Left lung (tissue), 10 donors: ENCODE results near the gene MYOZ3. TPM values are rescaled to one million over a fixed set of nuclear protein-coding genes. Genes with fewer than 3 reads are reported as not detected.

Experiments used
- ATAC-seq: fragments of 200-7000 bp; cut with Tn5 transposase; one replicate; pipeline ENCODE4 v1.9.1; 2020; ENCODE audit warnings: moderate library complexity
- DNase-seq, 4 donors: peaks; one replicate each; pipeline ENCODE4 v3.0.0-alpha.2; 2013 to 2020
- H3K27ac ChIP-seq, 2 donors: fragments of 200-600 bp; sonication (generic) in 1 of 2; one replicate each; pipeline versions ENCODE4 v1.5.0 to v1.8.0; 2020 to 2021
- H3K27me3 ChIP-seq, 2 donors: fragments of 200-600 bp; sonication (generic) in 1 of 2; one replicate each; pipeline versions ENCODE4 v1.5.0 to v1.8.0; 2020 to 2021
- H3K36me3 ChIP-seq, 2 donors: fragments of 200-600 bp; sonication (generic) in 1 of 2; one replicate each; pipeline versions ENCODE4 v1.5.0 to v1.8.0; 2020 to 2021
- H3K4me1 ChIP-seq, 2 donors: fragments of 200-600 bp; one replicate each; pipeline ENCODE4 v1.8.0; 2021
- H3K4me3 ChIP-seq, 2 donors: fragments of 200-600 bp; sonication (generic) in 1 of 2; one replicate each; pipeline versions ENCODE4 v1.5.0 to v1.8.0; 2020 to 2021; ENCODE audit warnings: mild to moderate bottlenecking in 1 of 2
- H3K9me3 ChIP-seq, 2 donors: fragments of 200-600 bp; sonication (generic) in 1 of 2; one replicate each; pipeline versions ENCODE4 v1.5.0 to v1.8.0; 2020 to 2021
- CTCF ChIP-seq, 2 donors: fragments of 200-600 bp; sonication (generic) in 1 of 2; IDR thresholded peaks; one replicate each; pipeline versions ENCODE4 v1.5.0 to v1.8.0; 2021; ENCODE audit warnings: antibody characterized with exemption in 2 of 2
- intact Hi-C, 2 donors: fragments of 100-400 bp; cut with DNase I; formaldehyde crosslinking; loops; one replicate each; pipeline versions ENCODE4 v1.11.2 to v1.14.2; 2022
- polyA plus RNA-seq, 6 donors: library from polyadenylated mRNA; unstranded; fragments of 120-200 nt; gene quantifications; one replicate each; pipeline ENCODE4 v1.2.1, GENCODE V29; 2013; ENCODE audit not compliant: insufficient read length in 6 of 6
- total RNA-seq, 2 donors: library from RNA; stranded (reverse); fragmentation: NEBNext Ultra II Directional; extraction: Animal tissue kit (Norgen Biotek cat#: 25700); gene quantifications; one replicate each; pipeline ENCODE4 v1.2.1, GENCODE V29; 2021
- donor health status: DM: no; HTN: yes; CAD: no.
- donor health status: DM: no; HTN: no; CAD: no.

MYOZ3 gene
- total and polyA plus RNA-seq, 8 donors = 0.79 to 13.1 (median 11.2) TPM

DNA sequence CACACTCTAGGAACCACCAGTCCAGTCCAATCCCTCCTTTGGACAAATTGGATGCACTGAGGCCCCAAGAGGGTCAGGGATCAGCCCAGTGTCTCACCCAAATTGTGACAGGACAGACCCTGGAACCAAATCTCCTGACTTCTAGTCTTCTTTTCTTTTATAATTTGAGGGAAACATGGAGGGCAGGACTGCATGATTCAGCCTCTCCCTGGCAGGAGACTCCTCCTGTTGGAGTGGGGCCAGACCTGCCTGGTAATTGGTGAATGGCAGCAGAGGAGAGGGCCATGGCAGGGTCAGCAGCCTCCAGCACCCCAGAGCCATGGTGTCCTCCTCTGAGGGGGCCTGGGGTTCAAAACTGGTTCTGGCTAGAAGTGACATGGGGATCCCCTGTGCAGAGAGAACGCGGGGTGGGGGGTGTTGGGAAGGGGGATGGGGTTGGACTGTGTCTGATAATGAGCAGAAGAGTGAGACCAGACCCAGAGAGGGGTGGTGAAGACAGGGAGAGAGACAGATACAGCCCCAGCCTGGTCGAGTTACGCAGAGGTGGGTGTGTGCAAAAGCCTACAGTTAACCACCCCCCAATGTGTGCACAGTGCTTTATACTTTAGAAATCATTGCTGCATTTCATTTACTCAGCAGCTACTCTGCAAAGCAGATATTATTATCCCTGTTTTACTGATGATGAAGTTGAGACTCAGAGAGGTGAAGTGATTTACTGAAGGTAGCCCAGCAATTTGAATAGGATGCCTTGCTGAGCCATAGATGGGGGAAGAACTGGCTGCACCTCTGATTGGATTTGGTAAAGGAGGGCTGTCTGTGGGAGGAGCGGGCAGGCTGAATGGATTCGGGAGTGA lies 24.4 kb upstream of the MYOZ3 start:
- intact Hi-C loops = no loop called here
- DNase-seq (peak in 1 of 4 donors; percentile 77), ATAC-seq (peak; percentile 54)
- Histone ChIP-seq H3K27me3 (no peaks in the 10 kb centered on the region), H3K9me3 (no peaks in the 10 kb centered on the region), H3K36me3 (no peaks in the 10 kb centered on the region), H3K4me3 (no peak overlapping the region), H3K27ac (peak overlapping the region; percentile 57 to 68), H3K4me1 (peaks cover 37 to 76% of the 10 kb centered on the region in 2 donors)
- no peak for TF ChIP-seq CTCF (IDR thresholded peaks at IDR 0.05)

GRCh38 chr5:150637245-150638052 lies 23.6 kb upstream of the MYOZ3 start:
- H3K4me1 ChIP-seq = peaks cover 44 to 76% of the 10 kb centered on the region in 2 donors
- H3K27ac ChIP-seq = peak overlapping the region; percentile 57 to 68
- H3K36me3 ChIP-seq = no peaks in the 10 kb centered on the region
- no peak overlapping the region for H3K4me3 ChIP-seq
- intact Hi-C loops = no loop called here
- H3K27me3 ChIP-seq = no peaks in the 10 kb centered on the region
- ATAC-seq = peak; percentile 36
- H3K9me3 ChIP-seq = no peaks in the 10 kb centered on the region
- TF ChIP-seq CTCF (IDR thresholded peaks at IDR 0.05) = no peak
- DNase-seq = peak in 1 of 4 donors; percentile 60

- Histone ChIP-seq H3K27ac (peak overlapping the region; percentile 57 to 68), H3K4me1 (peaks cover 49 to 80% of the 10 kb centered on the region in 2 donors), H3K36me3 (no peaks in the 10 kb centered on the region), H3K27me3 (no peaks in the 10 kb centered on the region), H3K4me3 (no peak overlapping the region), H3K9me3 (no peaks in the 10 kb centered on the region)
- DNase-seq (no peak), ATAC-seq (no peak)
- no peak for TF ChIP-seq CTCF (IDR thresholded peaks at IDR 0.05)
- intact Hi-C loops = no loop called here
These were observed 23.0 kb upstream of the MYOZ3 start for GRCh38 chr5:150638053-150638444.

- no peaks in the 10 kb centered on the region for H3K9me3 ChIP-seq
- H3K27me3 ChIP-seq = no peaks in the 10 kb centered on the region
- intact Hi-C loops = no loop called here
- DNase-seq (no peak), ATAC-seq (no peak)
- peak overlapping the region; percentile 57 to 68 for H3K27ac ChIP-seq
- TF ChIP-seq CTCF (IDR thresholded peaks at IDR 0.05) = no peak
- no peak overlapping the region for H3K4me3 ChIP-seq
- H3K4me1 ChIP-seq = peaks cover 56 to 87% of the 10 kb centered on the region in 2 donors
- H3K36me3 ChIP-seq = no peaks in the 10 kb centered on the region
These were observed 22.3 kb upstream of the MYOZ3 start for GRCh38 chr5:150638488-150639376.
